ENCODE data around the gene PLEKHA6.

PLEKHA6 gene

DNA sequence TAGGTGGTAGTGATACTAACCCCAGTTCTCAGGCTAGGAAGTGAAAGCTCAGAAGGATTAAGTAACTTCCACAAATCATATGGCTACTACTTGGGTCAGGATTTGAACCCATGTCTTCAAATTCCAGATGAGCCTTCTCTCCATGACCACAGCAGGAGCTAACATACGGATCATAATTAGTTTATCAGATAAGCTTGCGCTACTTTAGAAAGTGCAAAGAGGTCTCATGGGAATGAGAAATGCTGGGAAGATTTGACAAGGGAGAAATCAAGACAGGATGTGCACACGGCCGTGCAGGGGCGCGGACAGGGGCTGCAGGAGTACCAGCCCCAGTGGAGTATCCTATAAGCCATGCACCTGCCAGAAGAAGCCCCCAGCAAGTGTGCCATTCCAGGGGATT lies 5.2 kb downstream of the PLEKHA6 start:
- DNase-seq, result no peak

DNA sequence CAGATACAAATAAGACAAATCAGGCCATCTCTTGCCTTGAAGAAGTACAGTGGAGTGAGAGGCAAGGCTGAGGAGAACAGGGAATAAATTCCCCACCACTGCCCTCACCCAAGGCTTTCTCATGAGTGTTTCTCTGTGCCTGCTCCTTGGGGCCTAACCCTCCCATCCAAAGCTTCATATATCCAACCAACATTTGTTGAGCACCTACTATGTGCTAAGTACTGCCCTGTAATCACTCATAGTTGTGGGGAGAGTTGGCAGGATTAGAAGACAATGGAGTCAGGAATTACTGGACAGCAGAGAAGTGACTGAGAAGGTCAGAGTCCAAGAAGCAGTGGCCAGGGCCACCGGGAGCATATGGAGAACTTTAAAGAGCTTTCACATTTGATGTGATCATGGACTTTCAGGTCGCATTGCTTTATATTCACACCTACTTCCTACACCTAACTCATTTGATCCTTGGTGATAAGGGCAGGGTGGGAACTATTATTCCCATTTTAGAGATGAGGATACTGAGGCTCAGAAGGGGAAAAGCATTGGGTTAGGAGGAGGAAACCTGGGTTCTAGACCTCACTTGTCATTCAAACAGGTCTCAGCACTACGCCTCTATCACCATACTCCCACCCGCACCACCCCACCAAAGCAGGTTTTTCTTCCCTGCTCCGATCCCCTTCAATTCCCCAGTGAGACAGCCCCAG lies 6.4 kb downstream of the PLEKHA6 start:
- no peak for DNase-seq

DNA sequence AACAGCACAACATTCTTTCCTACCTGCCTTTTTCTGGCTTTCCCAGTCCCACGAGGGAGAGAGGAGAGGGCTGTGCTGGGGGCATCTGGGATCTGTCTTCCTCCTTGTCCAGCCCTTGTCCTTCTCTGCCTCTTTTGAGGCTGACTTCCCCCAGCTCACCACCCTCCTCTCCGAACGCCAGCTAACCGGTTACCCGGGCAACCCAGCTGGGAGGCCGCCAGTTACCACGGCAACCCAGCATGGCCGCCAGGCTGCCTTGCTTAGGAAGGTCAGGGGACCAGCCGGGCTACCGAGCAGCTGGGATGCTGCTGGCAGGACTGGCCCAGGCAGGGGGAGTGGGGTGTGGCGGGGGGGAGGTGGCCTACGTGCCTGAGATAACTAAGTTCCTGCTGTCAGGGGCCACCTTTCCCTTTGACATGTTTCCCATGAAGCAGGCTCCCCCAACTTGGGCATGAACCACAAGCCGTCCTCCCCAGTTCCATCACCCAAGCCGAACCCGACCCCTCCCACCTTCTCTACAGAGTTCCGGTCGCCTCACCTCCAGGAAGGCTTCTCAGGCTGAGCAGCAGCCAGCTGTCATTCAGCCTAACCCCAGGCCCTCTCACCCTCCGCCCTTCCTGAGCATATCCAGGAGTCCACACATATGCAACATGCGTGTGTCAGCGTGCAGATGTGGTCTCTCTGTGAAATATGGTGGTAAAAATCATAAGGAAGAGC lies 8.7 kb downstream of the PLEKHA6 start:
- DNase-seq, result no peak

DNA sequence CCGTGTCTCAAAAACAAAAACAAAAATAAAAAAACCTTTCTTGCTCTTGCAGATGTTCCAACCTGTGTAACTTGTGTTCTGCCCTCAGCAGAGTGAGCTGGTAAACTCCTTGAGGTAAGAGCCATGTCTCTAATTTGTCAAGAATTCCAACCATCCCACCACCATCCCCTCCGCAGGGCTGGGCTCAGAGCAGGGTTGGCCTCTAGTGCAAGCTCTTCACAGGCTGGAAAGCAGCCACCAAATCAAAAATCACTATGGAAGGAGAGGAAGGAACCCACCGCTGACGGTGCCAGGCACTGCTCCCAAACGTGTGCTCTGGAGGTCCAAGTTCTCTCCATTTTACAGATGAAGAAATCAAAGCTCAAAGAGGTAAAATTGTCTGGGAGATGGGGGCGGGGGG lies 9.4 kb downstream of the PLEKHA6 start:
- no peak for DNase-seq

DNA sequence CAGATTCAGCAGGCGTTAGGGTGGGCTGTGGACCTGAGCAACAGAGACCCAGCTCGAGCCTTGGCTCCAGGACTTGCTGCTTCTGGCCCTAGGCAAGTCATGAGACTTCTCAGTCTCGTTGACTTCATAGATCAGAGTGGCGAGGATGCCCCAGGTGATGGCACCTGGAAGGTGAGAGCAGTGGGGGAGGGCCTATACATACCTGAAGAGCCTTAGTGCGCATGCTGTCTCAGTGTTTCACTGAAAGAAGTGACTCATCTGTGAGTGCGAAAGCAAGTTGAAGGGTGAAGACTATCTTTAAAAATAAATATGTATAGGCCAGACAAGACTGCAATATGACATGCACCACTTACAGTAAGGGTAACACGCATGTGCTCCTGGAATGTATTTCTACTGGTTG lies 10.1 kb downstream of the PLEKHA6 start:
- no peak for DNase-seq

DNA sequence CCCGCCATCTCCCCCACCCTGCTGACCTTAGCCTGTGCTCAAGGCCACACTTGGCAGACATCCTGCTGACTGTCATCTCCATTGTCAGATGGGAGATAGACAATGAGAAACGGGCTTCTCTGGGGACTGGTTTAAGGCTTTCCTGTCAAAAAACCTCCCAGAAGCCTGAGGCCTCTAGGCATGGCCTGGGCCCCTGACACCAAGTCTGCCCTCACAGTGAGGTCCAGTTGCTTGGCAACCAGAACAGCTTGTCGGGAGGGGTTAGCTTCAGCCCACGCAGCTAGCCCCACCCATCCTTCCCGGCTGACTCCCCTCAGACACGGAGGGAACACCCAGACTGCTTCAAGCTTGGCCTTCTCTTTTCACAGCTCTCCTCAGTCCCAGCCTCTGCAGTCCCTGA lies 11.0 kb downstream of the PLEKHA6 start:
- DNase-seq, result no peak

DNA sequence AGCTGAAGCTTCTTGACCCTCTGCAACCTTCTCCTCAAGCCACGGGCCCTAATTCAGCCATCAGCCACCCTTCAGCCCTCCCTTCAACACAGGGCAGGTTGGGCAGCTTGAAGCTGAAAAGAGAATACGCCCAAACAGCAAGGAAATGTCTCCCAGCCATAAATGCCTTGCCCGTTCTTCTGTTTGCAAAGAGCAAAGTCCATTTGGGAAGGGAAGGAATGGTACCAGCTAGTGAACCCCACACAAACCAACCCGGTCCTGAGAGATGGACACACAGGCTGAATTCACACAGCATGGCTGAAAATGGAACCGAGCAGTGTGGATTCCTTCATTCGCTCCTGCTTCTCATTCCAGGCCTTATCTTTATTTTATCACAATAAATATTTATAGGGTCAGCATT lies 11.5 kb downstream of the PLEKHA6 start:
- DNase-seq, result no peak

DNA sequence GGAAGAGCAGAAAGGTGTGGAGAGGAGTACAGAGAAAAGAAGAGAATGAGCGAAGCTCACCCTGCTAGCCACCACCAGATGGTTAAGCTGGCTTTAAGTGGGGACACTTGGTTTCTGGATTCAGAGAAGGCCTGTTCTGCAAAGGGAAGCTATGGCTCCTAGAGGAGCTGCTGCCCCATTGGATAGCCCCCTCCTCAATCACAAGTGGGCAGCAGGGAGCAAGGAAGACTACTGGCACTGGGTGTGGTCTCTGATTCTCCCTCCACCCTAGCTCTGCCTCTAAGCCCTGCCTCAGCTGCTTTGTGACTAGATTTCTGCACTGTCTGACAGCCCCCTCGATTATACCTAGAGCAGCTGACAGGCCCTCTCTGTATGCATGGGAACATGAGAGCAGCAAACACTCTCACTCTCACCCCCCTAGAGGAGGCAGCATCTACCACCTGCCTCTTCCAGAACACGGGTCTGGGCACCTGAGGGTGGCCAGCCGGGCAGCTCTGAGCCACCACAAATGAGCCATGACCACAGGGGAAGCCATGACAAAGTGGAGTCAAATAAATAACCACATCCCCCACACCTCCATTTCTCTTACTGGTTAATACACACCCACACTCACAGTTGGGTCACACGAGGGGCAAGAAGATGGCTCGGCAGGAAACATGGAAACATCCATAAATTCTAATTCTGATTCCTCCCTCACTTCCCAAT lies 13.6 kb downstream of the PLEKHA6 start:
- no peak for DNase-seq

DNA sequence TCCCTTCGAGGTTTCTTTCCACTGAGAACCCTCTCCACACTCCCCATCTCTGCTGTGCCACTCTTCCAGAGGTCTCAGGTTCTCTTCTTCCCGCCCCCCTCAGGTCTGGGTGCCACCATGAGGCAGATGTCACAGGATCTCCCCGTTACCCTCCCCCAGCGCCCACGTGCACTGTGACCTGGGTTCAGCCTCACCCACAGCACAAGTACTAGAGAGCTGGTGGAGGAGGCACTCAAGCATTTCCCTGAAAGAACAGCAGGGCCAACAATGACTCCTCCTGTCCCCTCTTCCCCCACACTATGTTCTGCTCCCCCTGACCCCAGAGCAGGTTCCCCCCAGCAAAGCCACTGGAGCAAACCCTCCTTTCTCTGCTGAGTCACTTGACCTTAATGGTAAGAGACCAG lies 14.3 kb downstream of the PLEKHA6 start:
- no peak for DNase-seq

DNA sequence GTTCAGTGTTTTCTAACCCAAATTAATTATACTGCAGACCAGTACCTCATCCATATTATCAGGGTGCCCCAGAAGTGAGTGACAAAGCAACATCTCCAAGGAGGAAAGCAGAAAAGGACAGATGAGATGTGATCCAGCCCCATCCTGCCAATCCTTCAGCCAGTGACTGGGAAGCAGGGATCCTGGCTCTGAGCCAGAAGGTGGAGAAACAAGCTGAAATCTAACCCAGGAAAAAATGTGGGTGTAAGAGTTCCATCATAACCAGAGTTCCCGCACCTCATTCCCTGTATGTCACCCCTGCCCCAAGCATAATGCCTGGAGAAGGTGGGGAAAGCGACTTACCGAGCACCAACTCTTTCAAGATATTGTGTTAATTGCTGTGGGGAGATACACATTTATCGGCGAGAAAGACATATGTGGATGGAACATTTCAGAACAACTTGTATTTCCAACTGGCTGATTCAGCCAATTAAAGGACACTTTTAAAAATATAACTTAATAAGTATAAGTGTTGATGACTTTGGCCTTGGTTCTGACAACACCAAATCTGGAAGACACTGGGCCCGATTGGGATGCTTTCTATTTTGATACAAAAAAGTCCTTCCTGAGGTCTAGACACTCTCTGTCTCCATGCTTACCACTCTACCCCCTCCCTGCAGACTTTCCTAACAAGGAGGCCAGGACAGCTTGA lies 14.9 kb downstream of the PLEKHA6 start:
- no peak for DNase-seq

DNA sequence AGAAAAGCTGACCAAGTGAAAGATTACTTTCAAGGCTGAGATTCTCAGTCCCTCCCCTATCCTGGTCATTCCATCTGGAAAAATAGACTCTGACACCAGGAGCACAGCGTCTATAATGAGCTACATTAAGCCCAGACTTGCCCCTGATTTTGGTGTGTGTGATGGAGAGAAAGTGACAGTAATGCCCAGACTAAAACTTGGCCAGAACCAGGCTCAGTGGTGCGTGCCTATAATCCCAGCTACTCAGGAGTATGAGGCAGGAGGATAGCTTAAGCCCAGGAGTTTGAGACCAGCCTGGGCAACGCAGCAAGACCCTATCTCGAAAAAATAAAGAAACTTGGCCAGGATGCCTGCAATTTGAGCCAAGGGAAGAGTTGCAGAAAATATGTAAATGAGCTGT lies 15.9 kb downstream of the PLEKHA6 start:
- no peak for DNase-seq

DNA sequence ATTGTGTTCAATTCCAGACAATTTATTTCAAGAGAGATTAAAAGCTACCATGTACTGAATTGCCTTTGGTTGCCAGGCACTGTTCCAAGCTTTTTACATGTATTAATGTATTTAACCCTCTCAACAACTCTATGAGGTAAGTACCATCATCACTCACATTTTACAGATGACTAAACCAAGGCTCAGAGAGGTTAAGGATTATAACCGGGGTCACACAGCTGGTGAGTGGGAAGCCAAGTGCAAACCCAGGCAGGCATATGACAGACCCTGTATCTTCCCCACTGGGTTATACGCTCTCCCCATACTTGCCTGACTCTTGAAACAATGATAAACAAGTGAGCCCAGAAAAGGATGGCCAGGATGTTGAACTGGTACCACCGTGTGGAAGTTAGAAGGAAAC lies 16.5 kb downstream of the PLEKHA6 start:
- no peak for DNase-seq

DNA sequence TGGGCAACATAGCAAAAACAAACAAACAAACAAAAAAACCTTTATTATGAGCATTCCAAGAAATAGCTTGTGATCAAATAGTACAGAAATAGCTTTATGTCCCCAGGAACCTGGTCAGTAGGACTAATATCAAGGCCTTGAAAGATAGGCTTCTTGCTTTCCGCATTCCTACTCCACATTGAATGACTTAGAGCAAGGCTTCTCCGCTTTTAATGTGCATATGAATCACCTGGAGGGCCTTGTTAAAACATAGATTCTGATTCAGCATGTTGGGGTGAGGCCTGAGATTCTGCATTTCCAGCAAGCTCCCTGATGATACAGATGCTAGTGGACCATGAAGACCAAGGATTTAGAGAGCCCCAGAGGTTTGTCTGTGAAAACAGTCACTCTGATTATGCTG lies 17.4 kb downstream of the PLEKHA6 start:
- no peak for DNase-seq

DNA sequence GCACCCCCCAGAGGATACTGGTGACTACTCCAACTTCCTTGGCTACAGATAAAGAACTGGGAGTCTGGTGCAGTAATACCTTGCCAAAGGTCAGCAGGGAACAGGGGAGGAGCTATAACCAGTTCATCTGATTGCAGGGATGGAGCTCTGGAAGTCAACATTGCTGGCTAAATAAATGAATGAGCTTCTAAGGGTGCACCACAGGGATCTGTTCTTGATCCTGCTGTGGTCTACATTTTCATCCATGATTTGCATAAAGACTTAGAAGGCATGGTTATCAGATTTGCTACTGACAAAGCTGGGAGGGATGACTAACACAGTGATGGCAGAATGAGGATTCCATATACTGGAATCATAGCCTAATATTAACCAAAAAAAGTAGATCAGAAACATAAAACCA lies 18.3 kb downstream of the PLEKHA6 start:
- no peak for DNase-seq

DNA sequence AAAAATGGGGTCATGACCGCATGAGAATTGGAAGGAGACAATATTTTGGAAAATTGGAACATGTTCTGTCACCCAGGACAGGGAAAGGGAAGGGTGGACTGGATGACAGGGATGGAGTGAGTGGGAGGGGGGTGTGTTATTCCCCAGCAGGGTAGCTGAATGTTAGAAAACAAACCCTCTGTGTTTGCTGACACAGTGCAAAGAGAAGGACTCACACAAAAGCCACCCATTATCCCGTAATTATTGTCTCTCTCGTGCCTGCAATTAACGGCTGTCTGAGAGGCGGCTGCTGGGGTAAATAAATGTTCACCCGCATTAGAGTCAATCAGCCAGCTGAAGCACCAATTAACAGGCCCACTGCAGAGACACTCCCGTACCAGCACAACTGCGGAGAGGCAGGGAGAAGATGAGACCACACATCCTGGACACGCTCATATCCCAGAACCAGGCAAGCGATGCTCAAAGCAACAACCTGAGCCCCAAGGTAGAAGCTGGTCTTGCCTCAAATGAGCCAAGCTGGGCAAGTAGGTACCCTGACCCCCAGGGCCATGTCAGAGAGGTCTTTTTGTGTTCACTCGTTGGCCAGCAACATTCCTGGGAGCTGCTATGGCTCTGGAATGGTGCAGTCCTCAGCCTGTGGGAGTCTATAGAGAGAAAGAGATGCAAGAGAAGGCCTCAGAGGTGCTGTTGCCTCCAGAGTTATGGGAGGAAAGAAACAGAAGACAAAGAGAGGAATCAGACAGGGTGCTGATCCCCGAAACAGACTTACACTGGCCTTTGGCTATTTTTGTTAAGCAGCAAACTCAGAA lies 19.4 kb downstream of the PLEKHA6 start:
- no peak for DNase-seq

DNA sequence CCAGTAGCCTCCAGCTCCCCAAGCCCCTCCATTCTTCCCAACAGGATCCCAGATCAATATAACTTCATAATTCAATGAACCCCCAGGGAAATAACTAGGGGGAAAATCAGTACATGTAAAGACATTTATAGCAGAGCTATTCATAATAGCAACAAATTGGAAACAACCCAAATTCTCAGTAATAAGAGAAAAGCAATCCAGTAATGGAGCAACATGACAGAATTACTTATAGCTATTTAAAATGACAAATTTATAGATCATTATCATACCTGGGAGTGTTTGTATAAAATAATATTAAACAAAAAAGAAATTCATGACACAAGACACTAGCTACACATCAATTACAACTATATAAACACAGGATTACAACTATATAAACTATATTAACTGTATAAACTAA lies 20.2 kb downstream of the PLEKHA6 start:
- DNase-seq, result no peak

DNA sequence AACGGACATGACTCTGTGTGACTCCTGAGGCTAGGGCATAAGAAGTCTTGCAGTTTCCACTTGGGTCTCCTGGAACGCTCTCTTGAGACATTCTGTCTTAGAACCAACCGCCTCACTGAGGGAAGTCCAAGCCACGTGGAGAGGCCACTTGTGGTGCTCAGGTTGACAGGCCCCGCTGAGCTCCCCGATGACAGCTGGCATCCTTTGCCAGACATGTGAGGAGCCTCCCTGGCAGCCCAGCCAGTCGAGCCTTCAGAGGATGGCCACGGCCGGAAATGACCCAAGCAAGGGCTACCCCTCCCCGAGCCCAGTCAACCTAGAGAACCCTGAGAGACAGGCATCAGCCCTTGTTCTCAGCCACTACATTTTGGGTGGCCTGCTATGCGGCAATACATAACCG lies 20.7 kb downstream of the PLEKHA6 start:
- no peak for DNase-seq

DNA sequence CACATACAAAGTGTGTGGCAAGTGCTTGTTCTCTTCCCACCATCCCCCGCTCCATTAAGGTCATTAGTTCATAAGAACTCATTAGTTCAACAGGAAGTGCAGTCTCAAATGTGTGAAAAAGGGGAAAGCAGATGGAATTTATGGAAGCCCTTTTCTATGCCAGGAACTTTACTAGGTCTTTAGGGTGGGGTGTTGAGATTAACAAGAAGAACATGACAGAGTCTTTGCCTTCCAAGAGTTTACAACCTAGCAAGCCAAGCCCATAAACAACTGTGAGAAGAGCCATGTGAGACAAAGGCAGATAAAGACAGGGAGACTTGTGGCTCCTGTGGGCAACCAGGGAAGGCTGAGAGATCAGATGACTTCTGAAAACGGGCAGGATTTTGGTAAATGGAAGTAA lies 21.4 kb downstream of the PLEKHA6 start:
- no peak for DNase-seq

DNA sequence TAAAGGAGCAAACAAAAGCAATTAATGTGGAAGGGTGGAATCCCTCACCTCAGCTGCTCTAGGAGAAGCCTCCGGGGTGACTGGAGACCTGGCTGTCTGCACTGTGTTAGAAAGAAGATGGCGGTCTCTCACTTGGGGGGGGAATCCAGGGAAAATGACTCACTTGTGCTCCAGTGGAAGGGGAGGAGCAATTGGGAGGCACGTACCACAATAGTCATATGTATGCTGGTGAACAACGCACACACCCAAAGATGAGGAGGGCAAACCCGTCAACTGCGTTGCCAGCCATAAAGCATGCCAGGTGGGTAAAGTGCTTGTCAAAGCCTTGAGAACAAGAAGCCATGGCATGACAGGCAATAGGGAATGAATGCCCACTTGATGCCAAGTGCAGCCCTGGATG lies 22.1 kb downstream of the PLEKHA6 start:
- no peak for DNase-seq

DNA sequence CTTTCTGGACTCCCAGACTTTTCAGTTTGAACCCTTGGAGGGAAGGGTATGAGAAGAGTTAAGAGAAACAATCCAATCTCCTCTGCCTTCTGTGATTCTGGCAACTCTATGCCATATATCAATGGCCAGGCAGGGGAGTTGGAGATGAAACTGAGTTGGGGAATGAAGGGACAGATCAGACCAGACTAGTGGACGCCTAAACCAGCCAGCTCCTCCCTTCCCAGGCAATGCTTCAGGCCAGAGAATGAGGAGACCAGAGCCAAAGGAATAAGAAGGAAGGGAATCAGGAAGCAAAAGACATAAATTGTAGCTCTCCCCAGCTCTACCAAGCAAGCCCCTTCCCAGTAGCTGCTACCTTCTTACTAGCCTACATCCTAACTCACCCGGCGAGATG lies 22.7 kb downstream of the PLEKHA6 start:
- DNase-seq, result no peak

DNA sequence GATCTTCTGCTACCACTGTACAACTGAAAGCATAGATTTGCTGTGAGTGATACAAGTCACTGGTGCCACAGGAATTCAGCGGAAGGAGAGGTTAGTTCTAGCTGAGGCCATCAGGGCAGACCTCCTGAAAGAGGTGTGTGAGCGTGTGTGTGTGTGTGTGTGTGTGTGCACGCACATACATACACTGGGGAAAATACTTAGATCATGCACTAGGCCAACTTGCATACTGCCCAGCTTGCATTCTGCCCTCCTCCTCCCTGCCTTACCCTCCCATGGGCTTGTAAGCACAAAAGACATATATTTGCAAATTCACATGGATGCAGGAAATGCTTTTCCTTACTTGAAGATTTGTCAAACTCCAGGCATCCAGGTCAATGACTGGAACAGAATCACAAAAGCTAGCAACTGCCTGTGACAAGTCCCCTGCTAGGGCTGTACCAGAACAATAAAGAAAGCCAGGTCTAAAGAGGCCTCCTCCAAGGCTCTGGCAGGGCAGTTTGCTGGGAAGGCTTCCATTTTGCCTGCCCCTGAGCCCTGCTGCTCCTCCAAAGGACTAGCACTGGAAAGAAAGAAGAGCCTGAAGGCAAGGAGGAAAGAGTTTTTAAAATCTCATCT lies 23.2 kb downstream of the PLEKHA6 start:
- DNase-seq, result no peak

DNA sequence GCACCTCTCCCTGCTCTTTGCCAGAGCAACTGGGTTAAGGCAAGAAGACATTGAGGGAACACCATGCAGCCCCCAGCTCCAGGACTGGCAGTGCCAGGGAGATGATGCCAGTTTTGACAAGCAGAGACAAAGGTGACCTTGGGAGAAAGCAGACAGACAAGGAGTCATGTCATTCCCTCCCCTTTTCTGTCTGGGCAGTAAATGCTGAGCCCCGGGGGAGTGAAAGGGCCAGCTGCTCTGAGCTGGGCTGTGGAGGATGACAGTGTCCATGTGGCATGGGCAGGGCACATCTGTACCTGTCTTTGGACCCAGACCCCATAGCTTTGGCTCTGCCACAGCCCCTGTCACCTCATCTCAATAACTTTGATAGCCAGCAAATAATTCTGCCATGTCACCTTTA lies 24.2 kb downstream of the PLEKHA6 start:
- DNase-seq, result no peak
